ENCODE measurements around the gene TXNL1. TPM values are rescaled to one million over a fixed set of nuclear protein-coding genes. Genes with fewer than 3 reads are reported as not detected.

Gene TXNL1
- polyA plus RNA-seq, 1 of the 3 experiments (the other 2 are of a cell fraction), result 39.7 TPM

DNA sequence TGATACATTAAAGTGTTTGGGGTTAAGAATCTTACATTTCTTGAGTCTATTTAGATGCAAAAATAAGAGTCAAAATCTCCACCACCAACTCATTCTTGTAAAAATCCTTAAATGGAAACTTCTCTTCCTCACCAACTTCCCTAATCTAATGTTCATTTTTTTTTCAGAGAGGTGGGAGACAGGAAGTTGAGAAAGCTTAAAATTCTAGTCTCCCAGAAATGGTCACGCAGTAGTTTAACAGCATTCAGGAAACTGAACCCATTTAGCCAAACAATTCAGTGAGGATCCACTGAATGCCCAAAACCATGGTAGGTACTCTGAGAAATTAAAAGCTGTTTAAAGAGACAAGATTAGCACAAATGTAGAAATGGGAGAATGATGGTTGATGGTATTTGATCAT is 69.0 kb downstream of the TXNL1 start:
- Histone ChIP-seq H3K9me2 (no peaks in the 10 kb centered on the region), H3K9me3 (no peaks in the 10 kb centered on the region), H3K9ac (no peak overlapping the region), H3F3A (replicated peaks; ENCODE audit: insufficient read depth) (peaks cover 5% of the 10 kb centered on the region), H3K36me3 (replicated peaks in 1 of 2; ENCODE audit: control insufficient read depth in 1 of 2, insufficient read depth in 2 of 2, low read length in 1 of 2) (no peaks in the 10 kb centered on the region), H3K27ac (ENCODE audit: low read depth in 2 of 2, low read length in 1 of 2) (no peak overlapping the region), H3K79me2 (ENCODE audit: insufficient read depth) (no peaks in the 10 kb centered on the region), H3K27me3 (ENCODE audit: insufficient read depth) (no peaks in the 10 kb centered on the region), H3K4me1 (ENCODE audit: control insufficient read depth in 1 of 2, insufficient read depth in 2 of 2, low read depth in 1 of 2, low read length in 1 of 2) (peaks cover 4 to 8% of the 10 kb centered on the region in 2 experiments; a peak in 3 of 4 replicates), H2AFZ (ENCODE audit: low read depth) (no peak overlapping the region), H3K4me3 (ENCODE audit: low read depth in 2 of 2, low read length in 1 of 2) (no peak overlapping the region), H3K4me2 (no peak overlapping the region), H4K20me1 (ENCODE audit: insufficient read depth) (no peaks in the 10 kb centered on the region)
- ChIA-PET CTCF (interaction anchor here (1.8 kb wide), 1 partner anchor 1226 kb away, joined by 4 read pairs; no protein-coding TSS in a partner anchor), POLR2A (no interaction called here)
- no peak for TF ChIP-seq YY1 (IDR thresholded peaks at IDR 0.05; ENCODE audit: low read depth)
- TF ChIP-seq, protein P1, sequence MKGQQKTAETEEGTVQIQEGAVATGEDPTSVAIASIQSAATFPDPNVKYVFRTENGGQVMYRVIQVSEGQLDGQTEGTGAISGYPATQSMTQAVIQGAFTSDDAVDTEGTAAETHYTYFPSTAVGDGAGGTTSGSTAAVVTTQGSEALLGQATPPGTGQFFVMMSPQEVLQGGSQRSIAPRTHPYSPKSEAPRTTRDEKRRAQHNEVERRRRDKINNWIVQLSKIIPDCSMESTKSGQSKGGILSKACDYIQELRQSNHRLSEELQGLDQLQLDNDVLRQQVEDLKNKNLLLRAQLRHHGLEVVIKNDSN (IDR thresholded peaks at IDR 0.05; ENCODE audit: borderline replicate concordance, low read depth), result no peak
- no peak for TF ChIP-seq JUND (IDR thresholded peaks at IDR 0.05)
- DNase-seq, result no peak
- 96% methylated on average over 1 of the region's 1 CpG for WGBS (ENCODE audit: low lambda C conversion rate)

DNA sequence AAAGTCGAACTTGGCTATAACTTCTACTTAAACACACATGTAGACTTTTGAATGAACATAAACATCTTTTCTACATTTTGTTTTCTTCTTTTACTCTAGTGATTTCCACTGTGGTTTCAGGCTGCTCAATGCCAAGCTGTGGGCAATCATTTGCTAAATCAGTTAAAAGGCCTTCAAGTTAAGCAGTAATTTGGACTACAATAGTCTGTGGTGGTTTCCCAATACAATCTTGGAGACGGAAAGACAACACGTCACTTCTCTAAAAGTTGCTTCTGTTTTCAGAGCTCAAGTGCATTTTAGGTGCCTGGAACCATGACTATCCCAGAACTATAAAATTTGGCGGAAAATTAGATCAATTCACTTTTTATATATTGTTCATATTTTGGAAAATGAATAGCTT is 69.4 kb downstream of the TXNL1 start:
- Histone ChIP-seq H3K9me3 (no peaks in the 10 kb centered on the region), H3K4me3 (ENCODE audit: low read depth in 2 of 2, low read length in 1 of 2) (no peak overlapping the region), H3K4me1 (ENCODE audit: control insufficient read depth in 1 of 2, insufficient read depth in 2 of 2, low read depth in 1 of 2, low read length in 1 of 2) (peaks cover 4 to 8% of the 10 kb centered on the region in 2 experiments; a peak in 3 of 4 replicates), H3K9ac (no peak overlapping the region), H3K79me2 (ENCODE audit: insufficient read depth) (no peaks in the 10 kb centered on the region), H3K27me3 (ENCODE audit: insufficient read depth) (no peaks in the 10 kb centered on the region), H3K4me2 (no peak overlapping the region), H3K36me3 (replicated peaks in 1 of 2; ENCODE audit: control insufficient read depth in 1 of 2, insufficient read depth in 2 of 2, low read length in 1 of 2) (no peaks in the 10 kb centered on the region), H3K27ac (ENCODE audit: low read depth in 2 of 2, low read length in 1 of 2) (no peak overlapping the region), H4K20me1 (ENCODE audit: insufficient read depth) (no peaks in the 10 kb centered on the region), H3F3A (replicated peaks; ENCODE audit: insufficient read depth) (peaks cover 5% of the 10 kb centered on the region), H3K9me2 (no peaks in the 10 kb centered on the region), H2AFZ (ENCODE audit: low read depth) (no peak overlapping the region)
- WGBS (ENCODE audit: low lambda C conversion rate), result 80% methylated on average over 4 of the region's 4 CpGs
- no peak for DNase-seq
- POLR2A ChIA-PET, result no interaction called here
- no peak for TF ChIP-seq FOXM1 (IDR thresholded peaks at IDR 0.05; ENCODE audit: low read depth)
- TF ChIP-seq, protein P2, sequence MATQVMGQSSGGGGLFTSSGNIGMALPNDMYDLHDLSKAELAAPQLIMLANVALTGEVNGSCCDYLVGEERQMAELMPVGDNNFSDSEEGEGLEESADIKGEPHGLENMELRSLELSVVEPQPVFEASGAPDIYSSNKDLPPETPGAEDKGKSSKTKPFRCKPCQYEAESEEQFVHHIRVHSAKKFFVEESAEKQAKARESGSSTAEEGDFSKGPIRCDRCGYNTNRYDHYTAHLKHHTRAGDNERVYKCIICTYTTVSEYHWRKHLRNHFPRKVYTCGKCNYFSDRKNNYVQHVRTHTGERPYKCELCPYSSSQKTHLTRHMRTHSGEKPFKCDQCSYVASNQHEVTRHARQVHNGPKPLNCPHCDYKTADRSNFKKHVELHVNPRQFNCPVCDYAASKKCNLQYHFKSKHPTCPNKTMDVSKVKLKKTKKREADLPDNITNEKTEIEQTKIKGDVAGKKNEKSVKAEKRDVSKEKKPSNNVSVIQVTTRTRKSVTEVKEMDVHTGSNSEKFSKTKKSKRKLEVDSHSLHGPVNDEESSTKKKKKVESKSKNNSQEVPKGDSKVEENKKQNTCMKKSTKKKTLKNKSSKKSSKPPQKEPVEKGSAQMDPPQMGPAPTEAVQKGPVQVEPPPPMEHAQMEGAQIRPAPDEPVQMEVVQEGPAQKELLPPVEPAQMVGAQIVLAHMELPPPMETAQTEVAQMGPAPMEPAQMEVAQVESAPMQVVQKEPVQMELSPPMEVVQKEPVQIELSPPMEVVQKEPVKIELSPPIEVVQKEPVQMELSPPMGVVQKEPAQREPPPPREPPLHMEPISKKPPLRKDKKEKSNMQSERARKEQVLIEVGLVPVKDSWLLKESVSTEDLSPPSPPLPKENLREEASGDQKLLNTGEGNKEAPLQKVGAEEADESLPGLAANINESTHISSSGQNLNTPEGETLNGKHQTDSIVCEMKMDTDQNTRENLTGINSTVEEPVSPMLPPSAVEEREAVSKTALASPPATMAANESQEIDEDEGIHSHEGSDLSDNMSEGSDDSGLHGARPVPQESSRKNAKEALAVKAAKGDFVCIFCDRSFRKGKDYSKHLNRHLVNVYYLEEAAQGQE (IDR thresholded peaks at IDR 0.05; ENCODE audit: low read depth, low read length), result no peak
- TF ChIP-seq TEAD4 (IDR thresholded peaks at IDR 0.05; ENCODE audit: borderline replicate concordance, insufficient read depth), result no peak
- TF ChIP-seq GABPA (IDR thresholded peaks at IDR 0.05; ENCODE audit: low read depth), result no peak
- CTCF ChIA-PET, result interaction anchor here (1.8 kb wide), 1 partner anchor 1225 kb away, joined by 4 read pairs; no protein-coding TSS in a partner anchor

Measured in SK-N-SH (cell line).